IPS-20b (cell line): Measurements from ENCODE around the gene TGM3.

Source experiments
- H3K27ac ChIP-seq: one replicate; pipeline ENCODE4 v1.5.1; 2013; ENCODE audit warnings: low read length
- H3K27me3 ChIP-seq: 2 replicates; pipeline ENCODE4 v1.6.1; 2013; ENCODE audit warnings: mild to moderate bottlenecking, low read length, inconsistent platforms; ENCODE audit not compliant: insufficient read depth
- H3K36me3 ChIP-seq: 2 replicates; pipeline ENCODE4 v1.6.1; 2013; ENCODE audit warnings: low read depth, mild to moderate bottlenecking, inconsistent platforms, low read length, moderate library complexity; ENCODE audit not compliant: insufficient read depth
- H3K4me1 ChIP-seq: 2 replicates; pipeline ENCODE4 v1.6.1; 2013; ENCODE audit warnings: mild to moderate bottlenecking, control low read depth, inconsistent platforms, low read length, moderate library complexity; ENCODE audit not compliant: insufficient read depth
- H3K4me3 ChIP-seq: 2 replicates; pipeline ENCODE4 v1.5.1; 2013; ENCODE audit warnings: mild to moderate bottlenecking, low read length, inconsistent platforms
- H3K9ac ChIP-seq: 2 replicates; pipeline ENCODE4 v1.6.1; 2013; ENCODE audit warnings: low read depth, mild to moderate bottlenecking, inconsistent platforms, low read length, moderate library complexity
- H3K9me3 ChIP-seq: 2 replicates; pipeline ENCODE4 v1.6.1; 2013; ENCODE audit warnings: mild to moderate bottlenecking, low read depth, low read length, inconsistent platforms; ENCODE audit not compliant: insufficient read depth

The TGM3 gene

DNA sequence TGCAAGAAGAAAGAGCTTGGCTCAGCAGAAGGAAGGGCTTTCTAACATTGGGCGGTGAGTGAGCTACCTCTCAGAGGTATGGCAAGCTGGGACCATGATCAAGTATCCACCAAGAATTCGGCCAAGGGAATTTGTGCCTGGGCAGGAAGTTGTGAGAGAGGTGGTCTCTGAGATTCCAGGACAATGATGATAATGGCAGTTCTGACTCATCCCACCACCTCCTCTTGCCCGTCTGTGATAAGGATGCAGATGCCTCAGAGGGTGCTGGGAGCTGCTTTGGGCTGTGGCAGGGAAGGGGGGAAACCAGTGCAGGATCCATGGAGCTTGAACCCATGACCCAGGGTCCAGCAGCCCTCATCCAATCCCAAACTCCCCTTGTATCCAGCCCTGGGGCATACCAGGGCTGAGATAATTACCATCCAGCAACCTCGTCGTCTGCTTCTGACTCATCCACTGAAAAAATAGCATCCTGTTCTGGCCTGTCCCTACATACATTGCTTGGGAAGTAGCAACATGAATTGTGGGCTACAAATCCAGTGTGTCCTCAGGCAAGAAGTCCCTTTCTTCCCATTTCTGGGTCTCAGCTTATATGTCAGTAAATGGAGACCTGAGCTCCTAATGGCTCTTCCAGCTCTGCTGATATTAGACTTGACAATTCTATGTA, 90.8 kb downstream of the TGM3 start:
- Histone ChIP-seq H3K9me3 (peaks cover 14% of the 10 kb centered on the region; the same call in 1 of the 2 replicates), H3K4me3 (no peak overlapping the region), H3K4me1 (no peaks in the 10 kb centered on the region; the same call in 1 of the 2 replicates), H3K27me3 (no peaks in the 10 kb centered on the region), H3K9ac (no peak overlapping the region), H3K27ac (no peak overlapping the region), H3K36me3 (no peaks in the 10 kb centered on the region)

- no peak overlapping the region for H3K27ac ChIP-seq
- no peaks in the 10 kb centered on the region; the same call in 1 of the 2 replicates for H3K4me1 ChIP-seq
- H3K9ac ChIP-seq: no peak overlapping the region
- no peak overlapping the region for H3K4me3 ChIP-seq
- H3K36me3 ChIP-seq: no peaks in the 10 kb centered on the region
- H3K9me3 ChIP-seq: peaks cover 14% of the 10 kb centered on the region; the same call in 1 of the 2 replicates
- H3K27me3 ChIP-seq: no peaks in the 10 kb centered on the region
Measured at GRCh38 chr20:2387180-2387577, 91.4 kb downstream of the TGM3 start.

GRCh38 chr20:2387580-2387979, 91.8 kb downstream of the TGM3 start:
- peaks cover 14% of the 10 kb centered on the region; the same call in 1 of the 2 replicates for H3K9me3 ChIP-seq
- H3K9ac ChIP-seq: no peak overlapping the region
- H3K4me3 ChIP-seq: no peak overlapping the region
- H3K27ac ChIP-seq: no peak overlapping the region
- no peaks in the 10 kb centered on the region for H3K36me3 ChIP-seq
- H3K27me3 ChIP-seq: no peaks in the 10 kb centered on the region
- no peaks in the 10 kb centered on the region; the same call in 1 of the 2 replicates for H3K4me1 ChIP-seq
